Measurements from ENCODE around the gene ATP6V1F.

ATP6V1F gene

GRCh38 chr7:128826916-128827247, 35.8 kb upstream of the ATP6V1F start:
- no peaks in the 10 kb centered on the region for H3F3A ChIP-seq (ENCODE audit: control insufficient read depth, insufficient read depth)
- peaks cover 24% of the 10 kb centered on the region for H3K4me1 ChIP-seq (ENCODE audit: control insufficient read depth, low read length)
- no peaks in the 10 kb centered on the region for H3K79me2 ChIP-seq (ENCODE audit: control insufficient read depth, low read length)
- TF ChIP-seq EZH2phosphoT487 (IDR thresholded peaks at IDR 0.05; ENCODE audit: borderline replicate concordance, low read length): no peak
- no peak for TF ChIP-seq CTCF (IDR thresholded peaks at IDR 0.05; ENCODE audit: low read depth, low read length, poor library complexity, severe bottlenecking)
- H3K36me3 ChIP-seq (ENCODE audit: control insufficient read depth, low read length): no peaks in the 10 kb centered on the region
- H3K27me3 ChIP-seq (ENCODE audit: control insufficient read depth, low read length): peaks cover 23% of the 10 kb centered on the region
- no peaks in the 10 kb centered on the region for H3K9me2 ChIP-seq (replicated peaks; ENCODE audit: control insufficient read depth, low read length)
- H3K4me3 ChIP-seq (ENCODE audit: low read length): no peak overlapping the region
- no peaks in the 10 kb centered on the region for H4K20me1 ChIP-seq (ENCODE audit: control insufficient read depth, insufficient read depth, low read depth, low read length)
- H3K9me3 ChIP-seq (ENCODE audit: control insufficient read depth, insufficient read depth, low read length): no peaks in the 10 kb centered on the region
- H3K27ac ChIP-seq (ENCODE audit: low read depth, low read length): no peak overlapping the region
- no peak overlapping the region for H3K4me2 ChIP-seq (ENCODE audit: low read length)

- Histone ChIP-seq H3K9me3 (ENCODE audit: control insufficient read depth, insufficient read depth, low read length) (no peaks in the 10 kb centered on the region), H3K36me3 (ENCODE audit: control insufficient read depth, low read length) (no peaks in the 10 kb centered on the region), H3K4me1 (ENCODE audit: control insufficient read depth, low read length) (peaks cover 29% of the 10 kb centered on the region), H3K79me2 (ENCODE audit: control insufficient read depth, low read length) (no peaks in the 10 kb centered on the region), H3F3A (ENCODE audit: control insufficient read depth, insufficient read depth) (no peaks in the 10 kb centered on the region), H3K4me2 (ENCODE audit: low read length) (no peak overlapping the region), H4K20me1 (ENCODE audit: control insufficient read depth, insufficient read depth, low read depth, low read length) (no peaks in the 10 kb centered on the region), H3K4me3 (ENCODE audit: low read length) (no peak overlapping the region), H3K27me3 (ENCODE audit: control insufficient read depth, low read length) (peaks cover 23% of the 10 kb centered on the region), H3K9me2 (replicated peaks; ENCODE audit: control insufficient read depth, low read length) (no peaks in the 10 kb centered on the region), H3K27ac (ENCODE audit: low read depth, low read length) (no peak overlapping the region)
- TF ChIP-seq CTCF (IDR thresholded peaks at IDR 0.05; ENCODE audit: low read depth, low read length, poor library complexity, severe bottlenecking) (no peak), EZH2phosphoT487 (IDR thresholded peaks at IDR 0.05; ENCODE audit: borderline replicate concordance, low read length) (no peak)
Observed at GRCh38 chr7:128827248-128827958, 35.3 kb upstream of the ATP6V1F start.

- Histone ChIP-seq H3K4me3 (ENCODE audit: low read length) (no peak overlapping the region), H4K20me1 (ENCODE audit: control insufficient read depth, insufficient read depth, low read depth, low read length) (no peaks in the 10 kb centered on the region), H3K9me2 (replicated peaks; ENCODE audit: control insufficient read depth, low read length) (no peaks in the 10 kb centered on the region), H3K79me2 (ENCODE audit: control insufficient read depth, low read length) (no peaks in the 10 kb centered on the region), H3K4me1 (ENCODE audit: control insufficient read depth, low read length) (peaks cover 36% of the 10 kb centered on the region), H3K9me3 (ENCODE audit: control insufficient read depth, insufficient read depth, low read length) (no peaks in the 10 kb centered on the region), H3K27me3 (ENCODE audit: control insufficient read depth, low read length) (peaks cover 23% of the 10 kb centered on the region), H3K36me3 (ENCODE audit: control insufficient read depth, low read length) (no peaks in the 10 kb centered on the region), H3K27ac (ENCODE audit: low read depth, low read length) (no peak overlapping the region), H3F3A (ENCODE audit: control insufficient read depth, insufficient read depth) (no peaks in the 10 kb centered on the region), H3K4me2 (ENCODE audit: low read length) (no peak overlapping the region)
- no peak for TF ChIP-seq CTCF (IDR thresholded peaks at IDR 0.05; ENCODE audit: low read depth, low read length, poor library complexity, severe bottlenecking)
- TF ChIP-seq EZH2phosphoT487 (IDR thresholded peaks at IDR 0.05; ENCODE audit: borderline replicate concordance, low read length): no peak
Observed at GRCh38 chr7:128827971-128828711, 34.5 kb upstream of the ATP6V1F start.
